Endothelial cell (in vitro differentiated cells): ENCODE measurements around the gene DIO3. TPM values are rescaled to one million over a fixed set of nuclear protein-coding genes. Genes with fewer than 3 reads are reported as not detected.

ENCODE experiments used
- DNase-seq: peaks from one replicate; pipeline ENCODE4 v3.0.0; 2021; ENCODE audit warnings: low spot score
- H3K27ac Mint-ChIP-seq: one replicate; pipeline ENCODE4 v1.8.0; 2021; ENCODE audit warnings: mixed read lengths, inconsistent platforms; ENCODE audit not compliant: unreplicated experiment
- H3K27me3 Mint-ChIP-seq: one replicate; pipeline ENCODE4 v1.8.0; 2021; ENCODE audit warnings: mild to moderate bottlenecking, moderate library complexity, mixed read lengths, inconsistent platforms; ENCODE audit not compliant: unreplicated experiment
- H3K36me3 Mint-ChIP-seq: one replicate; pipeline ENCODE4 v1.8.0; 2021; ENCODE audit warnings: mild to moderate bottlenecking, low read depth, mixed read lengths, inconsistent platforms; ENCODE audit not compliant: unreplicated experiment
- H3K4me1 Mint-ChIP-seq: one replicate; pipeline ENCODE4 v1.8.0; 2021; ENCODE audit warnings: mild to moderate bottlenecking, mixed read lengths, inconsistent platforms; ENCODE audit not compliant: unreplicated experiment
- H3K4me3 Mint-ChIP-seq: one replicate; pipeline ENCODE4 v1.8.0; 2021; ENCODE audit warnings: mild to moderate bottlenecking, mixed read lengths, inconsistent platforms; ENCODE audit not compliant: unreplicated experiment
- H3K9me3 Mint-ChIP-seq: one replicate; pipeline ENCODE4 v1.8.0; 2021; ENCODE audit warnings: mixed read lengths, inconsistent platforms; ENCODE audit not compliant: unreplicated experiment
- total RNA-seq: library from RNA; stranded (reverse); fragmentation: NEBNext Ultra II Directional; extraction: Animal tissue kit (Norgen Biotek cat#: 25700); gene quantifications from one replicate; pipeline ENCODE4 v1.2.1, GENCODE V29; 2021; ENCODE audit not compliant: unreplicated experiment
- TF ChIP-seq, protein P1 (sequence below): fragments of 200-600 bp; sonication (generic); IDR thresholded peaks from one replicate; pipeline ENCODE4 v1.5.0; 2021; ENCODE audit warnings: antibody characterized with exemption; ENCODE audit not compliant: unreplicated experiment

DIO3 gene
- total RNA-seq, 1 donor from 2014 or later, result 6.1 TPM

- H3K36me3 Mint-ChIP-seq, result peaks cover 9% of the 10 kb centered on the region
- H3K27ac Mint-ChIP-seq, result no peak overlapping the region
- H3K4me3 Mint-ChIP-seq, result peak overlapping the region; percentile 81
- H3K27me3 Mint-ChIP-seq, result peaks cover 29% of the 10 kb centered on the region
- TF ChIP-seq, protein P1, sequence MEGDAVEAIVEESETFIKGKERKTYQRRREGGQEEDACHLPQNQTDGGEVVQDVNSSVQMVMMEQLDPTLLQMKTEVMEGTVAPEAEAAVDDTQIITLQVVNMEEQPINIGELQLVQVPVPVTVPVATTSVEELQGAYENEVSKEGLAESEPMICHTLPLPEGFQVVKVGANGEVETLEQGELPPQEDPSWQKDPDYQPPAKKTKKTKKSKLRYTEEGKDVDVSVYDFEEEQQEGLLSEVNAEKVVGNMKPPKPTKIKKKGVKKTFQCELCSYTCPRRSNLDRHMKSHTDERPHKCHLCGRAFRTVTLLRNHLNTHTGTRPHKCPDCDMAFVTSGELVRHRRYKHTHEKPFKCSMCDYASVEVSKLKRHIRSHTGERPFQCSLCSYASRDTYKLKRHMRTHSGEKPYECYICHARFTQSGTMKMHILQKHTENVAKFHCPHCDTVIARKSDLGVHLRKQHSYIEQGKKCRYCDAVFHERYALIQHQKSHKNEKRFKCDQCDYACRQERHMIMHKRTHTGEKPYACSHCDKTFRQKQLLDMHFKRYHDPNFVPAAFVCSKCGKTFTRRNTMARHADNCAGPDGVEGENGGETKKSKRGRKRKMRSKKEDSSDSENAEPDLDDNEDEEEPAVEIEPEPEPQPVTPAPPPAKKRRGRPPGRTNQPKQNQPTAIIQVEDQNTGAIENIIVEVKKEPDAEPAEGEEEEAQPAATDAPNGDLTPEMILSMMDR, result no peak
- H3K4me1 Mint-ChIP-seq, result peaks cover 14% of the 10 kb centered on the region
- H3K9me3 Mint-ChIP-seq, result no peaks in the 10 kb centered on the region
- no peak for DNase-seq
Observed at GRCh38 chr14:101558739-101559240, 2.5 kb upstream of the DIO3 start.

DNA sequence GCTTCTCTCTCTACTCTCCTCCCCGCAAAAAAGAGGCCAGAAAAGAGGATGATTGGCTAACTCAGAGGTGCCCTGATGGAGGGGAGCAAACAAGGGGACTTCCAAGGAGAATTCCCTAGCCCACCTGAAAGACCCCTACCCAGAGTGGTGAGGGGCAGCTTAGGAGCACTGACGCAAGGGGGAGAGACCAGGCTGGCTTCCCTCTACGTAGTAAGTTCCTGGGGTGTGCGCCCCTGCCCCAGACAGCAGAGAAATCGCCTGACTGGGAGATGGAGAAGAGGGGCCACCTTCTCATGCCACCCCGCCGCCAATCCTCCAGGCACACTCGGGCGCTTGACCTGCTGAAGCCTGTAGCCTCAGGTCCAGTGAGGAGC lies 2.1 kb upstream of the DIO3 start:
- H3K9me3 Mint-ChIP-seq, result no peaks in the 10 kb centered on the region
- TF ChIP-seq, protein P1, result no peak
- peaks cover 29% of the 10 kb centered on the region for H3K27me3 Mint-ChIP-seq

DNA sequence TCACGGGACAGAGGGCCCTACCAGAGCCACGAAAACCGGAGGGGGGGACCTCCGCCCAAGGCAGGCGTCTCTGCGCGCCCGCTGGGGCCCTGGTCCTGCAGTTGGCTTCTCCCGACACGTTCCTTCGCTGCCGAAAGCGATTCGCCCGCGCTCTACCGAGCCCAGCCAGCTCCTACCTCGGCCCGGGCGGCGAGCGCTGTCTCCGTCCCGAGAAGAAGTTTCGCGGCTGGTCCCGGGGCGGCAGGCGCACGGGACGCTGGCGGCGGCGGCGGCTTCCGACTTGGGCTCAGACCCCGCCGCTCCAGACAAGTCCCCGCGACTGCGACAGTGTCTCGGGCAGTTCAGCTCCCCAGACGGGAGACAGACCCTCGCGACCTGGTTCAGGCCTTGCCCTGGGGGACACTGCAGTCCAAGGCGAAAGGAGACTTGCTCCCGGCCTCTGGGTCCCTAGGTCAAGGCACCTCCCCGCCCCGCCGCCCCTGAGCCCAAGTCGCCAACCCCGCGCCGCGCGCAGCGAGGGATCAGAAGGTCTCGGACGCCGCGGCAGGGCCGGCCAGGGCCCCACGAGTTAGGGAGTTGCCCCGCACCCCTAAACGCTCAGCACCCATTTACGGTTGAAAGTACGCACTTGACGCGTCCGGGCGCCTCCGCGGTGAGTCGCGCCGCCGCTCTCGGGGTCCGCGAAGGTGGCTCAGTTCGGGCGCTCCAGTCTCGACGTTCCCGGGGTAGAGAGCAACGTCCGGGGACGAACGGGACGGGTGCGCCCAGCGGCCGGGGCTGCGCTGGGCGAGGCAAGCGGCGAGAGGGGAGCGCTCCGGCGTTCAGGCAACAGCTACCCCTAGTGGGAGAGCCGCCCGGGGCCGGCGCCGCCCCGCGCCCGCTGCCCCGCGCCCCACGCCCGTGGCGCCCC lies 1.4 kb upstream of the DIO3 start:
- peaks cover 31% of the 10 kb centered on the region for H3K27me3 Mint-ChIP-seq
- H3K27ac Mint-ChIP-seq, result no peak overlapping the region
- peak overlapping the region; percentile 56 for H3K4me3 Mint-ChIP-seq
- peaks cover 19% of the 10 kb centered on the region for H3K4me1 Mint-ChIP-seq
- DNase-seq, result peak; percentile 55
- TF ChIP-seq, protein P1, result no peak
- H3K36me3 Mint-ChIP-seq, result peaks cover 9% of the 10 kb centered on the region
- H3K9me3 Mint-ChIP-seq, result no peaks in the 10 kb centered on the region

More for the DNA sequence above, 2.1 kb upstream of the DIO3 start:
- Mint-ChIP-seq H3K4me1 (peaks cover 15% of the 10 kb centered on the region), H3K27ac (no peak overlapping the region), H3K36me3 (peaks cover 9% of the 10 kb centered on the region), H3K4me3 (no peak overlapping the region)
- no peak for DNase-seq

DNA sequence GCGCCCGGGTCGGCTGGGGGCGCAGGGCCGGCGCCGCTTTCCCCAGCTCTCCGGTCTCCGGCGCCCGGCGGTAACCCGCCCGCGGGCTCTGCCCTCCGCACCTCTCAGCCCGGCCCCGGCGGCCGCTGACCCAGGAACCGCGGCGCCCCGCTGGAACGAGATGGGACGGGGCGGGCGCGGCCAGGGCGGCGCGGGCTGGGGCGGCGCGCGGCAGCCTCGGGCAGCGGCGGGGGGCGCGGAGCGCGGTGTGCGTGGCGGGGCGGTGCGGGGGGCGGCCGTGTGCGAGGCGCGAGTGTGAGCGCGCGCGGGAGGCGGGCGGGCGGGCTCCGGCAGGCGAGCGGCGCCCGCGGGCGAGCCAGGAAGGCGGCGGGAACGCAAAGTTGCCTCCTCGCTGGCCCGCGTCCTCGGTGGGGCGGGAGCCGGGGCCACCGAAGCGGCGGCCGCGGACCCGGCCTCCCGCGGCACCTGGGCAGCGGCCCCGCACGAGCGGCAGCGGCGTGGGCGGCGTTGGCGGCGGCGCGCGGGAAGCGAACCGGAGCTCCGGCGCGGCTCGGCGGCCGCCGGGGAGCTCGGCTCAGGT lies 671 bp upstream of the DIO3 start:
- no peaks in the 10 kb centered on the region for H3K9me3 Mint-ChIP-seq
- peaks cover 23% of the 10 kb centered on the region for H3K4me1 Mint-ChIP-seq
- H3K27ac Mint-ChIP-seq, result no peak overlapping the region
- DNase-seq, result no peak
- TF ChIP-seq, protein P1, result no peak
- H3K4me3 Mint-ChIP-seq, result no peak overlapping the region
- H3K36me3 Mint-ChIP-seq, result peaks cover 7% of the 10 kb centered on the region
- peaks cover 36% of the 10 kb centered on the region for H3K27me3 Mint-ChIP-seq
